ENCODE measurements around the gene SH3PXD2A.

DNA sequence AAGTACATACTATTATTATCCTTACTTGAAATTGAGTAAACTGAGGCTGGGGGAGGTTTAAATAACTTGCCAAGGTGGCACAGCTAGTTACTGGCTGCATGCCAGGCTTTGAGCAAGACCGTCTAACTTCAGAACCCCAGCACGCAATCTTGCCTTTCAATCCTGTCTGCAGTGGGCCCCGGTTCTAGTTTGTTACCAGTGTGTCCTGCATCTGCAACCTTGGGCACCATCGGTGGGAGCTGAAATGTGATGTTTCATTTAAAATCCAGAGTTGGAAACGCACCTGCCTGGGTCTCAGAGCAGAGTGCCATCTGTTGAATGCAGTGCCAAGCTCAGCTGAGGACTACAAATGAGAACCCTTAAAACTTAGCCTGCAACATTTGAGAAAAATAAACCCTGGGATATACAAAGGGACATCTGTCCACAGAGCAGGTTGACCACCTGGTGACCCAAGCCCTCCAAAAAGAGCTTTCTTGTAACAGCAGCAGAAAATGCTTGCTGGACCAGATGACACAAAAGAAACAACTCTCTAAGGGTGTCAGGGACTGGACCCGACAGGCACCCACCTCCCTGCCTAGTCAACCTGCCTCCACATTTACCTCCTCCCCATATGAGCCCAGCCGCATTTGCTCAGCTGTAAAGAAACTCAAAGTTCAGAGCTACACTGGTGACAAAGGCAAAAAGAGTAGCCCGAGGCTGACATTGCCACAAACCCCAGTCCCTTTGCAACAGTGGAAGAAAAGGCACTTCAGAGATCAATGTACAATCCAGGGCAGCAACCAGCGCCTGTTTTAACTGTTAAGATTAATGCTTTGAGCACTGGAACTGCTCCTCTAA is 1.7 kb downstream of the SH3PXD2A start:
- no peak for TF ChIP-seq POLR2A (IDR thresholded peaks at IDR 0.05)
- TF ChIP-seq CTCF (IDR thresholded peaks at IDR 0.05) = no peak
